Measurements from ENCODE around the gene ANKRD52. TPM values are rescaled to one million over a fixed set of nuclear protein-coding genes. Genes with fewer than 3 reads are reported as not detected.

The ANKRD52 gene
- total and polyA plus RNA-seq, 2 donors (not counting 3 experiments of a cell fraction or from before 2014, with no cell fraction given), result 30.8 to 62.0 TPM

- Histone ChIP-seq H3K27me3 (ENCODE audit: control insufficient read depth in 2 of 2, insufficient read depth in 2 of 2, low read length in 2 of 2) (no peaks in the 10 kb centered on the region), H3K36me3 (ENCODE audit: control insufficient read depth in 2 of 2, extremely low read depth in 1 of 2, insufficient read depth in 2 of 2, low read length in 2 of 2) (peaks cover 31 to 32% of the 10 kb centered on the region in 2 experiments)
Measured at GRCh38 chr12:56280849-56281248, 22.7 kb upstream of the ANKRD52 start.

More at GRCh38 chr12:56280849-56281248, 22.7 kb upstream of the ANKRD52 start:
- Histone ChIP-seq H3K27ac (ENCODE audit: insufficient read depth, low read depth, low read length) (no peak overlapping the region), H3K9me3 (replicated peaks; ENCODE audit: control insufficient read depth, insufficient read depth, low read length) (no peaks in the 10 kb centered on the region), H3K9ac (replicated peaks; ENCODE audit: extremely low read depth, insufficient read depth, low read length) (no peak overlapping the region), H3K9me1 (replicated peaks; ENCODE audit: control insufficient read depth, extremely low read depth, insufficient read depth, low read length) (no peaks in the 10 kb centered on the region), H3K4me2 (ENCODE audit: insufficient read depth, low read length) (no peak overlapping the region), H3K4me1 (ENCODE audit: control insufficient read depth, extremely low read depth, insufficient read depth, low read length) (no peaks in the 10 kb centered on the region), H3K79me2 (ENCODE audit: control insufficient read depth, insufficient read depth, low read length) (peaks cover 2% of the 10 kb centered on the region), H4K20me1 (replicated peaks; ENCODE audit: control insufficient read depth, extremely low read depth, insufficient read depth, low read length) (no peaks in the 10 kb centered on the region), H2AFZ (ENCODE audit: low read depth, low read length) (no peak overlapping the region), H3K4me3 (replicated peaks in 1 of 3; ENCODE audit: insufficient read depth in 1 of 3, low read depth in 1 of 3, low read length in 3 of 3) (no peak overlapping the region)
- POLR2A ChIA-PET, result interaction anchor here (0.6 kb wide), 1 partner anchor 98 kb away, joined by 3 read pairs; no protein-coding TSS in a partner anchor
- intact Hi-C loops (cut with micrococcal nuclease) (no loop called here), dilution Hi-C loops (cut with MboI; ENCODE audit: extremely low pct_ligation_motif_present, low sequenced_read_pairs) (no loop called here)
- CTCF ChIA-PET, result no interaction called here
- FAIRE-seq (no peak), DNase-seq (ENCODE audit: low read depth, low spot score) (no peak)
- TF ChIP-seq POLR2A (IDR thresholded peaks at IDR 0.05; ENCODE audit: low read depth, low read length) (no peak), MAX (IDR thresholded peaks at IDR 0.05; ENCODE audit: insufficient read depth, insufficient read length) (no peak), CTCF (IDR thresholded peaks at IDR 0.05; ENCODE audit: extremely low read depth in 1 of 2, insufficient read depth in 1 of 2, low read depth in 1 of 2, low read length in 2 of 2) (no peak), JUN (IDR thresholded peaks at IDR 0.05; ENCODE audit: borderline replicate concordance, insufficient read depth, insufficient read length, low read depth) (no peak), GATA2 (IDR thresholded peaks at IDR 0.05; ENCODE audit: insufficient read depth, insufficient read length, low read depth, low read length) (no peak), FOS (IDR thresholded peaks at IDR 0.05; ENCODE audit: borderline replicate concordance, insufficient read depth, low read length) (no peak), MYC (IDR thresholded peaks at IDR 0.05; ENCODE audit: low read depth, low read length) (no peak), EZH2 (IDR thresholded peaks at IDR 0.05; ENCODE audit: borderline replicate concordance, low read depth, low read length, severe bottlenecking) (no peak)
- BruUV-seq (replicated peaks), result no TSS peak
